Measurements from ENCODE around the gene HSPBP1. TPM values are rescaled to one million over a fixed set of nuclear protein-coding genes. Genes with fewer than 3 reads are reported as not detected.
"Not testable (repeated sequence)": the region's sequence is repeated elsewhere in the genome, so short reads cannot be mapped to it uniquely, and the experiment has no call there.

Gene HSPBP1
- polyA plus RNA-seq (ENCODE audit: insufficient read length in 4 of 4) = 10 to 100 TPM; 26.0 to 51.5 (median 42.0) TPM

DNA sequence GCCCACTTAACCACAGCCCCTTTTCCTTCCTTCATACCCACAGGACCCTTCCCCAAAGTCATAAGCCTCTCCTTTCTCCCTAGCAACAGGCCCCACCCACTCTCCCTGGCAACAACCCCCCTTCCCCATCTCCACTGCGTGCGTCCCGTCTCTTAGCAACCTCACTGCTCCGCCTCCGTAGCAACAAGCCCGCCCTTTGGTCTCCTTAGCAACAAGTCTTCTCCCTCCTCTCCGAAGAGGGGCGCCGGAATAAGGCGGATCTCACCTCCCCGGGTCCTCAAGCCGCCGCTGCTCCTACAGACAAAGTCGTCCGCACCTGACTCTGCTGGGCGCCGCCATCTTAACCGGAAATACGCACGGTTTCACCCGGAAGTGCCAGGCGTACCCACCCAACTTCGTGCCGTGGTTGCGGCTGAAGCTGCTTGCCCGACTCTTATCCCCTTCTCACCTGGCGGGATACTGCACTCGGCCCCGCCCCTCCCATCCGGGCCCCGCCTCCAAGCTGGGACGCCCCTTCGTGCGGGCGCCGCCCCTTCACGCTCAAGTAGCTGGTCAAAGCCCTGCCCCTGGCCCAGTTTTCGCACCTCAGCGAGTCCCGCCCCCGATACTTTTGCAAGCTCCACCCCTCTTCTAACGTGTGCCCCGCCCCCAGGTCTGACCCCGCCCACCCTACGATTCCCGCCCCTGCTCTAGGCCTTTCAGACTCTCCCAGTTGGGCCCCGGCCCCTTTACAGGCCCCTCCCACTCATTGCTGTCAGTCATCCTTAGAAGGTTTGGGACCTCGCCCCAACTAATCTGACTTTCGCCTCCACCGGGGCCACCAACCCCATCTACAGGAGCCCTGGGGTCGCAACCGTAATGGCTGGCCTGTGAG lies at the start of gene HSPBP1:
Gene HSPBP1 (minus strand): TSS at position 341 of the 874 bp plus-strand sequence. CDS start 502 bp downstream, outside the sequence.
- DNase-seq (ENCODE audit: low read depth in 4 of 4, low spot score in 2 of 4) = peak; percentile 82 to 92 (median 88)

GRCh38 chr19:55328774-55329318 lies 48.9 kb upstream of the HSPBP1 start:
- DNase-seq (ENCODE audit: low read depth in 4 of 4, low spot score in 2 of 4) = not testable (repeated sequence)

GRCh38 chr19:55325172-55325571 lies 45.3 kb upstream of the HSPBP1 start, which contains the start of gene TMEM150B:
Gene TMEM150B (minus strand): TSS chr19:55325341. CDS start chr19:55321036, 4,305 bp downstream.
- no peak for DNase-seq (ENCODE audit: low read depth in 4 of 4, low spot score in 2 of 4)

GRCh38 chr19:55324662-55325061 lies 44.8 kb upstream of the HSPBP1 start:
- no peak for DNase-seq (ENCODE audit: low read depth in 4 of 4, low spot score in 2 of 4)

DNA sequence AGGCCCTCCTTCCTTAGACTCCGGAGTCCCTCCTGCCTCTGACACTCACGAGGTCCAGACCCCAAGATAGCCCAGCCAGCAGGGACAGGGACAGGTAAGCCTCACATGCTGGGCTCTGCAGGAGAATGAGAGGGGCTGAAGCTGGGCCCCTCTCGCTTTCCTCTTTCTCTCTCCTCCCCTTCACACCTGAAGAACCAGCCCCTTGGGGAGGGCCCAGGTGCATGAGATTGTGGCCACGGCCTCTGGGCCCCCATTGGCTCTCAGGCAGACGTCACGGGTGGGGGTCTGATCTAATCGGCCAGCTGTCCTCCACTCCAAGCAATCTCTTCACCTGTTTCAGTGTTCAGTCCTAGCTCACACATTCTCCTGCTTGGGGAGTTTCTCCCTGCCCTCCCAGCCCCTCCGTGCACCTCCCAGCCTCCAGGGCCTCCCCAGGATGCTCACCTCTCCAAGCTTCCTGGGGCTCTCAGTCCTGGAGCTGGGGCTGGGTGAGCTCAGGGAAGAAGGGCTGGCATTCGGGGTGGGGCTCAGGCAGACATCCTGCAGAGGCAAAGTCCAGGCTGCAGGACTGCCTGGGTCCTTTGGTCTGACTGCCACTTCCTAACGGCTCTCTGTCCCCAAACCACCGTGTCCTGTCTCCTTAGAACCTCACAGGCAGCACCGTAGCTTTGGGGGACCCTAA lies 42.4 kb upstream of the HSPBP1 start:
- no peak for DNase-seq (ENCODE audit: low read depth in 4 of 4, low spot score in 2 of 4)

DNA sequence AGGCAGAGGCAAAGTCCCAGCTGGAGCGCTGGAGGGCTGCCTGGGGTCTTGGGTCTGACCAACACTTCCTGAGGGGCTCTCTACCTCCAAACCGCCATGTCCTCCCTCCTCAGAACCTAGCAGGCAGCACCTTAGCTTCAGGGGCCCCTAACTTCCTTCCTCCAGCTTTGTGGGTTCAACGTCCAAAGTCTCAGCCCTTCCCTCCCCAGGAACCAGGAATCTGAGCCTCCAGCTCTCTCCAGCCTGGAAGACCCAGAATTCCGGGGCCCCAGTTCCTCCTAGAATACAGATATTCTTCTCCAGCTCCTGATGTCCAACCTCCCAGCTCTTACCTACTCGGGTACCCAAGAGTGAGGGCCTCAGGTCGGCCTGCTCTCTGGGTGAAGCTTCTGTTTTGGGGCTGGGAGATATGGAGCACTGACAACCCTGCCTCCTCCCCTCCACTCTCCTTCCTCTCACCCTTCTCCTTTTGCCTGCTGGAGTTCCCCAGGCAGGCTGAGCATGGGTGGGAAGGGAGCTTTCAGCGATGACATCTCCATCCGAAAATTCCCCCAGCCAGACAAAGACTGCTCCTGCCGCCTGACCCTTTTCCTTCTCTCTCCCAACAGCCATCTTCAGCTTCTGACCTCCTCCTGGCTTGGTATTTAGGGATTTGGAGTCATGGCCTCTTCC lies 41.7 kb upstream of the HSPBP1 start:
- no peak for DNase-seq (ENCODE audit: low read depth in 4 of 4, low spot score in 2 of 4)

DNA sequence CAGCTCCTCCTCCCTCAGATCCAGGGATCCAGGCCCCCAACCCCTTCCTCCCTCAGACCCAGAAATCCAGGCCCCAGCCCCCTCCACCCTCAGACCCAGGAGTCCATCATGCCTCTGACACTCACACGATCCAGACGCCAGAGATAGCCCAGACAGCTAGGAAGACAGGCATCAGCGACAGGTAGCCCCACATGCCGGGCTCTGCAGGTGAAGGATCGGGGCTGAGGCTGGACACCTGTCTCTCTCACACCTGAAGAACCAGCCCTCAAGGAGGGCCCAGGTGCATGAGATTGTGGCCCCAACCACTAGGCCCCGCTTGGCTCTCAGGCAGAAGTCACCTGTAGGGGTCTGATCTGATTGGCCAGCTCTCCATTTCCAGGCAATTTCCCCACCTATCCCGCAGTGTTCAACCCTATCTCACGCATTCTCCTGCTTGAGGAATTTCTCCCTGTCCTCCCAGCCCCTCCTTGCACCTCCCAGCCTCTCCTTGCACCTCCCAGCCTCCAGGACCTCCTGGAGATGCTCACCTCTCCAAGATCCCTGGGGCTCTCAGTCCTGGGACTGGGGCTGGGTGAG lies 41.0 kb upstream of the HSPBP1 start:
- no peak for DNase-seq (ENCODE audit: low read depth in 4 of 4, low spot score in 2 of 4)

DNA sequence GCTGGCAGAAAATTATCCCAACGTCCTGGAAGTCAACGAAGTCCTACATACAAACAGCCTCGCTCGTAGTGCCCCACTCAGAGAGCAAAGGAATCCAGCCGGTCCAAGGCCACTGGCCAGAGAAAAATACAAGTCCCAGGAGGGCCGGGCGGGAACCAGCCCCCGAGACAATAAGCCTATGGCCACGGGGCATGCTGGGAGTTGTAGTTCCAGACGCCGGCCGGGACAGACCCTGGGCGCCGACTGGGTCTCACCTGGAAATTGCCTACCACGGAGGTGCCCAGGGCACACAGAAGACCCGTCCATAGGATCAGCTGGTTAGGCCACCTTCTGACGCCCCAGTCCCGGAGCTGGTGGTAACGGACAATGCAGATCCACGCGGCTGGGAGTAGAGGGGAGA lies 39.9 kb upstream of the HSPBP1 start:
- no peak for DNase-seq (ENCODE audit: low read depth in 4 of 4, low spot score in 2 of 4)

- DNase-seq (ENCODE audit: low read depth in 4 of 4, low spot score in 2 of 4) = no peak
These were observed 36.7 kb upstream of the HSPBP1 start for GRCh38 chr19:55316646-55317045.

DNA sequence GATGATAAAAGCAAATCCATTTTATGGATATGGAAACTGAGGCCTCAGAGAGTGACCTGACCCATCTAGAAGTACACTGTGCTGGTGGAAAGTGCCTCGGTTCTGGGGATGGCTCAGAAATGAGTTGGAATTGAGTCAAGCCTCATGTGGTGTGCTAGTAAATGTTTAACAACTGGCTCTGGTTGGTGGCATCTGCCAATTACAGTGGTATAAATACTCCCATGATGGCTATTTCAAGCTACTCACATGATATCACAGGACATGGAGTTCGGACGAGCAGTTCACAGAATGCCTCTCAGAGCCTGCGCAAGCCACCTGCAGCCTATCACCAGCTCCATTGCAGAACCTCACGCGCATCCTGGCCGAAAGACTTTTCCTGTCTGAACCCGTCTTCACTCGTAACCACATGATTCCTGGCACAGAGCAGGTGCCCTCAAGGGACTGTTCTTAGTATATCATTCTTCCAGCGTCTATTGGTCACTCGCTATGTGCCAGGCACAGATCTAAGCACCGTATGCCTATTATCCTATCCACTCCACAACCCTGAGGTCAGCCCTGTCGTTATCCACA lies 36.1 kb upstream of the HSPBP1 start:
- no peak for DNase-seq (ENCODE audit: low read depth in 4 of 4, low spot score in 2 of 4)

GRCh38 chr19:55314396-55314795 lies 34.5 kb upstream of the HSPBP1 start:
- no peak for DNase-seq (ENCODE audit: low read depth in 4 of 4, low spot score in 2 of 4)

- no peak for DNase-seq (ENCODE audit: low read depth in 4 of 4, low spot score in 2 of 4)
These were observed 33.0 kb upstream of the HSPBP1 start for GRCh38 chr19:55312621-55313512.

DNA sequence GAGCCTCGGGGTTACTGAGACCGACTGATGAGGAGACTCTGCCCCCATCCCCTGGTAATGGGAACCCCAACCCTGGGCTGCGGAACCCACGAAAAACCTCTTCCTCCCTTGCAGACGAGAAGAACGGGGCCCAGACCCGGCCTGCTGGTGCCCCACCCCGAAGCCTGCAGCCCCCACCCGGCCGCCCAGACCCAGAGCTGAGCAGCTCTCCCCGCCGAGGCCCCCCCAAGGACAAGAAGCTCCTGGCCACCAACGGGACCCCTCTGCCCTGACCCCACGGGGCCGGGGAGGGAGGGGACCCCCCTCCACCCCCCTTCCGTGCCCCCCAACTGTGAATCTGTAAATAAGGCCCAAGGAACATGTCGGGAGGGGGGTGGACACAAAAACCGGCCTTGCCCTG lies 31.9 kb upstream of the HSPBP1 start:
- no peak for DNase-seq (ENCODE audit: low read depth in 4 of 4, low spot score in 2 of 4)

DNA sequence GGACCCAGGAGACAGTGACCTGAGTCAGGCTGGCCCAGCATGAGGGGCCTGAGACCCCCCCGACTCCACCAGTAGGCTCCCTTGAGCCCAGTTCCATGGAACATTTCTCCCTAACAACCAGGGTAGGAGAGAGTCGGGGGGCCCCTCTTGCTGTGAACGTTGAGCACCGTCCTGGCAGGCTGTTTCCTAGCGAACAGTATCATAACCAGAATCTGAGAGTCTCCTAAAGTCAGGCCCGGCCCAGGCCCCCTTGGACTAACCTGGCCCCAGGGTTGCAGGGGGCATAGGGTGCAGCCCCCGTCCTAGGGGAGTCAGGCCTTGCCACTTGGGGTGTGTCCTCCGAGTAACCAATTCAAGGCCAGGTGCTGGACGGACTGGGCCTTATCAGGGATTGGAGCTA lies 31.5 kb upstream of the HSPBP1 start:
- no peak for DNase-seq (ENCODE audit: low read depth in 4 of 4, low spot score in 2 of 4)

DNA sequence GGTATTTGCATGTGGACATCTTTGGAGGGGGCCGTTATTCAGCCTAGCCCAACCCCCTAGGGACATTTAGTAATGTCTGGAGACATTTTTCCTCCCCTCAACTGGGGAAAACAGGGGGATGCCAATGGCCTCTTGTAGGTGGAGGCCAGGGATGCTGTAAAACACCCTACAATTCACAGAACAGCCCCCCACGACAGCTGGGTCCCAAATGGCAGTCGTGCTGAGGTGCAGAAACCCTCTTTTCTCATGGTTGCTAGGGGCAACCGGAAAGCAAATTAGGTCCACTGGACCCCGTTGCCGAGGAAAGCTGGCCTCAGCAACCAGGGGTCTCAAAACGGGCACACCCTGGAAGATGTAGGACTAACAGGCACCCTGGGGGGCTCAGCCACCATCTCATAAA lies 30.6 kb upstream of the HSPBP1 start:
- DNase-seq (ENCODE audit: low read depth in 4 of 4, low spot score in 2 of 4) = no peak

- DNase-seq (ENCODE audit: low read depth in 4 of 4, low spot score in 2 of 4) = no peak
These were observed 29.5 kb upstream of the HSPBP1 start for GRCh38 chr19:55309448-55309847.

GRCh38 chr19:55308281-55308680 lies 28.4 kb upstream of the HSPBP1 start:
- no peak for DNase-seq (ENCODE audit: low read depth in 4 of 4, low spot score in 2 of 4)

- DNase-seq (ENCODE audit: low read depth in 4 of 4, low spot score in 2 of 4) = no peak
These were observed 26.8 kb upstream of the HSPBP1 start for GRCh38 chr19:55306712-55307111.

DNA sequence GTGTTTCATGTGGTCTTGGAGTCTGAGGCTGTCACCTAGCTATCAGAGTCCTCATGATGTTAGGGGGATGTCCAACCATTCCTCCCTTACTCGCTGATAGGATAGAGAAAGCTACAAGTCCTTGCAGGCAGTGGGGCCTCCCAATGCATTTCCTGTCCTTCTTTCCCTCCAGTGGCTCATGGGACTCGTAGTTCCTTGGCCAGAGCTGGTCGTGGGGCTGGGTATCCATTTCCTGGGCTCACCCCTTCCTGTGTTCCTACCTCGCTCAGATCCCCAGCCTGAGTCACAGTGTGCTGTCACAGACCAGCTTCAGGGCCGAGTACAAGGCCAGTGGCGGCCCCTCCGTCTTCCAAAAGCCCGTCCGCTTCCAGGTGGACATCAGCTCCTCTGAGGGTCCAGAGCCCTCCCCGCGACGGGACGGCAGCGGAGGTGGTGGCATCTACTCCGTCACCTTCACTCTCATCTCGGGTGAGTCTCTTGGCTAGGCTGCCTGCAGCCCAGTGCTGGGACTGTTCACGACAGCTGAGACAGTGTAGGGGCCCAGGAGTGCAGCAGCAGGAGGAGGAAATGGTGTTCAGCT lies 26.2 kb upstream of the HSPBP1 start:
- DNase-seq (ENCODE audit: low read depth in 4 of 4, low spot score in 2 of 4) = no peak
